GM18861 (cell line): ENCODE data around the gene CLASRP.

Experiments used
- ATAC-seq: cut with Tn5 transposase; IDR thresholded peaks from one replicate; pipeline ENCODE4 v1.9.1; 2021; ENCODE audit not compliant: unreplicated experiment

CLASRP gene

DNA sequence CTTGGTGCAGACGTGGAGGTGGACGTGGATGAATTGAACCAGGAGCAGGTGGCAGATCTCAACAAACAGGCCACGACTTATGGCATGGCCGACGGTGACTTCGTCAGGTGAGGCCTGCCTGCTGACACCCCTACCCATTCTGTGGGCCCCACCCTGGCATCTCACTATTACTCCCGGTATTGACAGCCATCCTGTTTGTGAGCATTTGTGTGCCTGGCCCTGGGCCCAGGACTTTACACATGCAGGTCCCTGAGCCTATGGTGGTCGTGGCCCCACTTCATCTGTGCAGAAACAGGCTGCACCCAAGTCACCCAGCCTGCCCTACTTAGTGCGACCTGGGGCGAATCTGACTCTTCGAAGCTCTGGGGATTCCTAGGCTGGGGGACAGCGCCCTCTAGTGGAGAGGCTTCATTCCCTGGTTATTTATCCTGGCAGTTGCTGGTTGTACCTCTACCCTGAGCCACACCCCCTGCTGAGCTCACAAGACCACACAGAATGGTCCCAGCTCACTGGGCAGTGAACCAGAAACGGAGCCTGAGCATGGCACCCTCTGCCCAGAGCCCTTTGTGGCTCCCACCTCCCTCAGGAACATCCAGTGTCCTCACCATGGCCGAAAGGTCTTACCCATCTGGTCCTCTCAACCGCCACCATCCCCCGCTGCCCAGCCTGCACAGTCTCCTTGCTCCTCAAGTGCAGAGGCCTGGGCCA lies 20.6 kb downstream of the CLASRP start:
- no peak for ATAC-seq

DNA sequence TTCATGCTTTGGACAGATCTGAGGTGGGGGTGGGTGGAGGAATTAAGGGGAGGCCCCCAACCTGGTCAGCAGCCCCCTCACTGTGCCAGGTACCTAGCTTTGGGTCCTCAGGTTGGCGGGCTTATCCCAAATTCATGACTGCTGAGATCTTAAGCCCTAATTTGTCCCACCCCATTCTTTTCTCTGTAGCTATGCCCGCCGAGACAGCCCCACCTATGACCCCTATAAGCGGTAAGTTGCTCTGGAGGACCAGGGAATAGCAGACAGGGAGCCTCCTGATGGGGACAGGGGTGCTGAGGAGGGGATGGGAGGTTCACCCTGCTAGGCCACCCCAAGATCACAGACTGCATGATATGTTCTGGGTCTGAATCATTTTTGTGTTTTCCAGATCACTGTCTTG lies 23.1 kb downstream of the CLASRP start:
- ATAC-seq = no peak

DNA sequence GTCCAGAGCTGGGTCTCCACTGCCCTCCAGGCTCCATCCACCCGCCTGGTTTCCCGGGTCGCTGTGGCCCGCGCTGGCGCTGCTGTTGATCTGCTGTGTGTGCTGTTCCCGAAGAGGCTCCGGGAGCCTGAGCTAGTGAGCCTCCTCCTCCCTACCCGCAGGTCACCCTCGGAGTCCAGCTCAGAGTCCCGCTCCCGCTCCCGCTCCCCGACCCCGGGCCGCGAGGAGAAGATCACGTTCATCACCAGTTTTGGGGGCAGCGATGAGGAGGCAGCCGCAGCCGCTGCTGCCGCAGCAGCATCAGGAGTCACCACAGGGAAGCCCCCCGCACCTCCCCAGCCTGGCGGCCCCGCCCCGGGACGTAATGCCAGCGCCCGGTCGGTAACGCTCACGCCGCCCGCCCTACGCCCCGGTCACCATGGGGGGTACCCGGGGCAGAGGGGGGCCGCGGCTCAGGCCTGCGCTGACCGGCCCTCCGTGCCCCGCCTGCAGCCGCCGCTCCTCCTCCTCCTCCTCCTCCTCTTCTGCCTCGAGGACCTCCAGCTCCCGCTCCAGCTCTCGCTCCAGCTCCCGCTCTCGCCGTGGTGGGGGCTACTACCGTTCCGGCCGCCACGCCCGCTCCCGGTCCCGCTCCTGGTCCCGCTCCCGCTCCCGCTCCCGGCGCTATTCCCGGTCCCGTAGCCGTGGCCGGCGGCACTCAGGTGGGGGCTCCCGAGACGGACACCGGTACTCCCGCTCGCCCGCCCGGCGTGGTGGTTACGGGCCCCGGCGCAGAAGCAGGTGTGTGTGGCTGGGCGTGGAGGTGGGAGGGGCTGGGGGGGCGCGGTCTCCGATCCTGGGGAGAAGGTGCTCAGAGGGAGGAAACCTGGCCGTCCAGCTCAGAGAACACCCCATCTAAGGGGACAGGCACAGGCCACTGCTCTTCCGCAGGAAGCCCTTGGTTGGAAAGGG lies 25.3 kb downstream of the CLASRP start:
- no peak for ATAC-seq

DNA sequence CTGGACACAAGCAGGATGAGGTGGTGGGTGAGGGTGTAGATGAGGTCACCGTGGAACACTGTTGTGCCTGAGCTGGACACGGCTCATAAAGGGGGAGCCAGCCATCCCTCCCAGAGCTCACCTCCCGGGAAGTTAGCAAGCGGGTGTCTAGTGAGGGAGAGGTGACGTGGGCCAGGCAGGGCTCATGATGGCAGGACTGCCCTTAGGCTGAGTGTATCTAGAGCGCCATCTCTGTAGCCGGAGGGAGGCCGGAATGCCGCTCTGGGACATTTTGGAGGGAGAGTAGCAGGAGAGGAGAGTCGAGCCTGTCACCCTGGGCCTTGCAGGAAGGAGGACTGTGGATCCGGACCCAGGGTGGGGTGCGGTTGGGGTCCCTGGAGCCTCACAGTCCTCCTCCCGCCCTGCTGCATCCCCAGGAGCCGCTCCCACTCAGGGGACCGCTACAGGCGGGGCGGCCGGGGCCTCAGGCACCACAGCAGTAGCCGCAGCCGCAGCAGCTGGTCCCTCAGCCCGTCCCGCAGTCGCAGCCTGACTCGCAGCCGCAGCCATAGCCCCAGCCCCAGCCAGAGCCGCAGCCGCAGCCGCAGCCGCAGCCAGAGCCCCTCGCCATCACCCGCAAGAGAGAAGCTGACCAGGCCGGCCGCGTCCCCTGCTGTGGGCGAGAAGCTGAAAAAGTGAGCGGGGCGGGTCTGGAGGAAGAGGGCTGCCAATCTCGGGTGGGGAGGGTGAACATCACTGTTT lies 28.2 kb downstream of the CLASRP start:
- no peak for ATAC-seq

DNA sequence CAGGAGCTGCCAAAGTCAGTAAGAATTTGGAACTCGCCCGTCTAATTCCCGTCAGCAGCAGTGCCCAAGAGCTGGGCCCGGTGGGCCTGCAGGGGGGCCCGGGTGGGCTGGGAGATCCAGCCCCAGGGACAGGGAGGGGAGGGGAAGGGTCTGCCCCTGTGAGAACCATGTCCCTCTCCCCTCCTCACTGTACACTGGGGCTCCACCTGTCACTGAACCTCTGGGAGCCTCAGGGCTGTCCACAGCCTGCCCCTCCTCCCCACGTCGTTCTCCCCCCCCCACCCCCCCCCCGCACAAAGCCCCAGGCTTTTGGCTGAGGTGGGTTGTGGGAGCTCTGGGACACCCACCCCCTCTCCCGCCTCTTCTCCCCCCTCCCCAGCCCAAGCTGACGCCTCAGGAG lies 29.2 kb downstream of the CLASRP start:
- ATAC-seq = no peak

DNA sequence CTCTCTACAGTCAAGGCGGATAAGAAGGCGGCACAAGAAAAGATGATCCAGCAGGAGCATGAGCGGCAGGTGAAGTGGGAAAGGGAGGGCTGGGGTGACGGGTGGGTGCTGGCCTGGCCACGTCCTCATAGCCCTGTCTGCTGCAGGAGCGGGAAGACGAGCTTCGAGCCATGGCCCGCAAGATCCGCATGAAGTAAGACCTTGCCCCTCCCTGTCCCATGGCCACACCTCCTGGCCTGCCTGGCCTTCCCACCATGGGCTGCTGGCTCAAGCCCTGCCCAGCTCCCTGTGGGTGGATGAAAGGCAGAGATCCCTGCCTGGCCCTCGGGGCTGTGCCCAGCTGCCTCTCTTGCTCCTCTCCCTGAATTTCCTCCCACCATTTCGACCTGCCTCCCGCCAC lies 30.2 kb downstream of the CLASRP start:
- ATAC-seq = no peak

DNA sequence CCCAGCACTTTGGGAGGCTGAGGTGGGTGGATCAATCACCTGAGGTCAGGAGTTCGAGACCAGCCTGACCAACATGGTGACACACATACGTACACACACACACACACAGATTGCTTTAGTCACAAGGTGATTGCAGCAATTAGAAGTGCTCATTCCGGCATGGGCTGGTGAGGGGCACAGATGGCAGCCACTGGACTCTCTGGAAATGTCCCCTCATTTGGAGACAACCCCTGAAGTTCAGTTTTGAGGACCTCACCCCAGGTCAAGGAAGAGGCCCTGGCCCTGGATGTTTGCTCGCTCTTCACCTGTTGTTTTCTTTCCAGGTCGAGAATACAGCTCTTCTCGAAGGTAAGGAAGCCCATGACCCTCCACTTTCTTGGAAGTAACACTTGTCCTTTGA lies 31.4 kb downstream of the CLASRP start:
- ATAC-seq = no peak

DNA sequence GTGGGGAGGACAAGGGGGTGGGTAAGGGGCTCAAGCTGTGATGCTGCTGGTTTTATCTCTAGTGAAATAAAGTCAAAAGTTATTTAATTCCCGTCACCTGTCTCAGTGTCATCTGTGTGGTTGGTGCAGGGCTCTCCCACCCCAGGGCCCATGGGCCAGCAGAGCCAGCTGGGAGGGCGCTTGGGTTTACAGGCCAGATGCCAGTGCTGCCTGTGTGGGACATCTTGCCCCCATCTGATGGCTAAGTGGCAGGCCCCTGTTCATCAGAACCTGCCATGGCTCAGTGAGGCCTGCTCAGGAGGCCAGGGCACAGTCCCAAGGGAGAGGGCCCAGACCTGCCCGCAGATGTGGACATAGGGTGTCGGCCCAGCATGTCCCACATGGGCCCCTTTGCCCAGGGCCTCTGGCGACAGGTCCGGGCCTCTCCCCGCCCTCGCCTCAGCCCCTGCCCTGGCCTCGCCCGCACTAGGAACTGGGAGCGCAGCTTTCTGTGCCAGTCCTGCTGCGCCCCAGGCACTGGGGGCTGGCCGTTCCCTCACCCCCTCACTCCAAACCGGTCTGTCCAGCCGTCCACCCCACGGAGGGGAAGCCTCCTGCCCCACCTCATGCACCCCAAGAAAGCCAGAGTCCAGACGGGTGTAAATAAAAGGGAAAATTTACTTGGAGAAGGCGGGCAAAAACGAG lies 32.2 kb downstream of the CLASRP start:
- no peak for ATAC-seq

DNA sequence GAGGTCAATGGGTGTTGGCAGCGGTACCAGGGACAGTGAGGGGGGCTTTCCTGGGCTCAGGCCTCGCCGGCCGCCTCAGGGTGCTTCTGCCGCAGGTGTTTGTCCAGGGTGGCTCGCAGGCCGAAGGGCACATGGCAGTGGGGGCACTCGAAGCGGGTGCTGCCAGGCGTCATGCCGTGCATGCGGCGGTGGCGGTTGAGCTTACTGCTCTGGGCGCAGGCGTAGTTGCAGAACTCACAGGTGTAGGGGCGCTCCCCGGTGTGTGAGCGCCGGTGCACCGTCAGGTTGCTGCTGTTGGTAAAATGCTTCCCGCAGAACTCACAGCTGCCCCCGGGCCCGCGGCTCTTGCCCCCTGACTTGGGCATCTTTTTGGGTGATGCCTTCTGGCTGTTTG lies 32.7 kb downstream of the CLASRP start:
- no peak for ATAC-seq

DNA sequence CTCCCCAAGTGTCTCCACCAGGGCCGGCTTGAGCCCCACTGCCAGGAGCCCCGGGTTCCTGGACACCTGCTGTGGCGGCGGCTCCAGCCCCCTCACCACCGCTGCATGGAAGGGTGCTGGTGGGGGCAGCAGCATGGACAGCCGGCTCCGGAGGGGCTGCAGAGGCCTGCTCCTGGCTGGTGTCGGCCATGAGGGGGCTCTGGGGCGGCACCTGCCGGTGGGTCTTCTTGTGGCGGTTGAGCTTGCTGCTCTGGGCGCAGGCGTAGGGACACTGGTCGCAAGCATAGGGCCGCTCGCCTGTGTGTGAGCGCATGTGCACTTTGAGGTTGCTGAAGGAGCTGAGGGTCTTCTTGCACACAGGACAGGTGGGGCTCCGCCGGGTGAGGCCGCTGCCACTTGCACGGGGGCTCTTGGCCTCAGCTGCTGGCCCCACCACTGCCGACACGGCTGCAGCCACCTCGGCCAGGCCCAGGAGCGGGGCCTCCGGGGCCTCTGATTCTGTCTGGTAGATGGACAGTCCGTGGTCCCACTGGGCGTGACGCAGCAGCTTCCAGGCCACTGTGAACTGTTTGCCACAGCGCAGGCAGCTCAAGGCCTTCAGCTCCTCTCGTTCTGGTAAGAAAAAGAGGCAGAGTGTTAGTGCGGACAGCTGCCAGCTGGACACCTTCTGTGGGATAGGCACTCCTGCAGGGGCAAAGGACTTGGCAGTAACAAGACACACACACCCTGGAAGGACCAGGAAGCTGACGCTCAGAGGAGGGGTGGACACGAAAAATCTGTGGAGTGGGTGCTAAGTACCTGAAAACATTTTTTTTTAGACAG lies 33.3 kb downstream of the CLASRP start:
- no peak for ATAC-seq

DNA sequence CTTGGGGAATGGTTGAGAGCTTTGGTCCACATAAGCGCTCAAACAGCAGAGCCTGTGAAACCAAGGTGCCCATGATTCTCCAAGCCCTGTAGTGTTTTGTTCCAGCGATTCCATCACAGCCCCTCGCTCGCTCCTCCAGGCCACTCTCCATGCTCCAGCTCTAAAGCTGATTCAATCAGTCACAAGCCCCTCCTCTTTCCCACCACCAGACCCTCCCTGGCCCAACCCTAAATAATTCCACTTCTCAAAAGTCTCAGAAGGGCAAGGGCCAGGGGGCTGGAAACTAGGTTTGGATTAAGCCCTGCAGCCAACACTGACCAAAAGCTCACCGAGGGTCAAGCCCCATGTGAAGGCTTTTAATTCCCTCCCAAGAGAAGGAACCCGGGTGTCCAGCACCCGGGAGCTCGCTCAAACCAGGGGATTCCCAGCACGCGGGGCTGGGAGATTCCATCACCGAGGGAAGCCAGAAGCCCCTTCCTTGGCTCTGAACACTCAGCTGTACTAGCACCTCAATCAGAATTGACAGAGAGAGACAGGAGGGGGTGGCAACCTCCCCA lies 36.0 kb downstream of the CLASRP start:
- peak; percentile 5 for ATAC-seq

DNA sequence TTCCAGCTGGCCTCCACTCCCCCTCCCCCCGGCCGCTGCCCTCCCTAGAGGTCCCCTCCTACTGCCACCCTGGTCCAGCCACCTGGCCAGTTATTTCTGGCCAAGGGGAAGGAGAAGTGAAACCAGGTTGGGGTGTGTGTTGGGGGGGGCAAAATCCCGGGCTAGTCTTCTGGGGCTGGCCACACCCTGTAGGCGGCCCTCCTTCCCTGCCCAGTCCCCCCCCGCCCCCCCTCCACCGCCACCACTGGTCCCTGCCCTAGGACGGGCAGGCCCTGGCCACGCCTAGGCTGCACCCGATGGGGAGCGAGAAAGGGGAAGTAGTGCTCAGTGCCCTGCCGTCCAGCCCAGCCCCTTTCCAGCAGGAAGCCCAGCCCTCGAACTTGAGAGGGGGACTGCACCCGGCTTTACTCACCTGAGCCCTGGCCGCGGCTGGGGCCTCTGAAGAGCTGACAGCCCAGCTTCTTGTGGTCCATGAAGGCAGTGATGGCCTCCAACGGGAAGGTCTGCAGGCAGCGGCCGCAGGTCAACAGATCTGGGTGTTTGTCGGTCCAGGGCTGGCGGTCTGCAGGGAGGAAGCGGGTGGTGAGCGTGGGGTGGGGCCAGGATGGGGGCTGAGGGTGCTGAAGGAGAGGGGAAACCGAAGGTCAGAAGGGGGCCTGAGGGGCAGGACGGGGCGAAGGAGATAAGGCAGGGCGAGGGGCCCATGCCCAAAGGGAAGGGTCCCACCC lies 36.6 kb downstream of the CLASRP start:
- peak; percentile 42 for ATAC-seq

DNA sequence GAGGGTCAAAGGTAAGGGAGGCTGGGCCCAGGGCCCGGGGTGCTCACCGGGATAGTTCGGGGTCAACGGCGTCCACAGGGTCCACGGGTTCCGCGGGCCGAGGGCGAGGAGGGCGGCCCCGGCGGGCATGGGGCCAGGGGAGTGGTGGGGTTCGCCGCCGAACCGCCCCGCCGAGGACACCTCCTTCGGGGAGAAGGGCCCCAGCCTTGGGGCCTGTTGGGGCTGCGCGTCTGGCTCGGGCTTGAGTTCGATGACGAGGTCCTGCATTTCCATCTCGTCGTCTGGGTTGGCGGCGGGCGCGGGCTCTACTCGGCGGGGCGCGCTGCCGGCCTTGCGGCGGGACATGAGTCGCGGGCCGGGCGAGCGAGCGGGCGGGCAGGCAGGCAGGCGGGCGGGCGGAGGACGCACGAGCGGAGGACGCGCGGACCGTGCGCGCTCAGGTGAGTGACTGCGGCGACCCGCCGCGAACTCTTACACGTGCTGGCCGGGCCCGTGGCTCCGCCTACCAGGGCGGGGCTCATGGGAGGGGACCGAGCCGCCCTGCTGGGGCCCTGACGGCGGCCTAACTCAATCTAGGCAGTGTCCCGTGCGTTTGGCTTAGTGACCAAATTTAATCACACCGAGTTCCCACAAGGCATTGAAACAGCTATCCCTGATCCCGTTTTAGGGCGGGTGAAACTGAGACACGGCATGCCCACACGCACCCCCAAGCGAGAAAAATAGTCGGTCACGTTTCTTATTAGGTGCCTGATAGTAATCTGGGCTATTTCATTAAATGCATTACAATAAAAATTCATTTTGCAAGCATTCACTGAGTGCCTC lies 37.4 kb downstream of the CLASRP start, which contains the start of gene ZNF296:
Gene ZNF296, minus strand, starts transcription at position 450 of the 822 bp plus-strand sequence. Its CDS starts 105 bp downstream, at position 345.
- peak; percentile 35 for ATAC-seq

DNA sequence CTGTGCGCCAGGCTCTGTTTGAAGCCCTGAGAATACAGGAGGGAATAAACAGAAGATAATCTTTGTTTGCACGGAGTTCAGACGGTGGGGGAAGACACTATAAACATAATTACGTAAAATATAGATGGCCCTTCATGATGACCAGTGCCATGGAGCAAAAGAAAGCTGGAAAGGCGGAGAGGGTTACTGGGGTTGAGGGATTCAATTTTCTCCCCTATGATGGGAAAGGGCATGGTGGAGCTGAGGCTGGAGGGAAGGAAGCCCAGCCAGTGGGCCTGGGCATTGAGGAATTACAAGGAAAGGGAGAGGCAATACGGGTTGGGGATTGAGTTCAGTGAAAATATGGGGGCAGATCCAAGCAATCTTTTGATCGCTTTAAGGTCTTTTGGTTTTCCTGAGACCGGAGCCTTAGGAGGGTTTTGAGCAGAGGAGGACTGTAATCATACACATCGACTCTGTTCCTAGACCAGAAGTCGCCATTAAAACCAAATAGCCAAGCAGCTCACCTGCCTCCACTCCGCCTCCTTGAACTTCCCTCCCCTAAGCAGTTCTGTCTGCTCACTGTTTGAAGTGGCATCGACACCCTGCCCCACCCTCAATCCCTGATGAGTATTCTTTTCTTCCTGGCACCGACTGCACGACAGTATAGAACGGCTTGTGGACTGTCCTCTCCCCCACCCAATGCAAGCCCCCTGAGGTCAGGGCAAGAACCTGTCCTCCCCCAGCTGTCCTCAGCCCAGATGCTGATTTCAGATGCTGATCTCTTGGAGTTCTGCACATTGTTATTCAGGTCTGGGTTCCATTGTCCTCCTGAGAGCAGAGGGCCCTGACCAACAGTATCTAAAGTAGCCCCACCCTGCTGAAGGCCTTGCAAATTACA lies 38.2 kb downstream of the CLASRP start:
- no peak for ATAC-seq

DNA sequence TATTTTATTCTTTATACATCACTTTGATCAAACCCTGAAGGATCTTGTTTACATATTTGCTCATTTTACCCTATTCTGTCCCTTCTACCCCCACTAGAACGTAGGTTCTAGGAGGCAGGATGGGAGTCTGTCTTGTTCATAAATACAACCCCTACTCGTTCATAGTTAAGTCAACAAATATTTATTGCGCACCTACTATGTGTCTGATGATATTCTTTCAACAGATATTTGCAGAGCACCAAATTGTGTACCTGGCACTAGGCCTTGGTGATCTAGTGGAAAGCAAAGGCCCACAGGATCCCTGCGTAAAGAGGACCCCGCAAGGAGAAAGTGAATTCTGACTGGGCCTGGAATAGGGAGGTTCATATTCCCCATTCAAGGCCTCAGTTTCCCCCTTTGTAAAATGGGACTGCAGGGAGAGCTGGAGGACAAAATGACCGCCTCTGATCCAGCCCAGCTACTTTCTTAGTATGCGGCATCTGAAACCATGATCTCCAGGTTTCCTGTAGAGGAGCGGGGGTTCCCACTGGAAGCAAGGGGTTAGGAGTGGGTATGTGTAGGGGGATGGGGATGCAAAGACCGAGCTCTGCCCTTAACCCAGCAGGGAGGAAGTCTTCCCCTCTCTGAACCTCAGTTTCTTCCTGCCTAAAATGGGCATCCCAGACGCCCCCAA lies 39.7 kb downstream of the CLASRP start:
- no peak for ATAC-seq

DNA sequence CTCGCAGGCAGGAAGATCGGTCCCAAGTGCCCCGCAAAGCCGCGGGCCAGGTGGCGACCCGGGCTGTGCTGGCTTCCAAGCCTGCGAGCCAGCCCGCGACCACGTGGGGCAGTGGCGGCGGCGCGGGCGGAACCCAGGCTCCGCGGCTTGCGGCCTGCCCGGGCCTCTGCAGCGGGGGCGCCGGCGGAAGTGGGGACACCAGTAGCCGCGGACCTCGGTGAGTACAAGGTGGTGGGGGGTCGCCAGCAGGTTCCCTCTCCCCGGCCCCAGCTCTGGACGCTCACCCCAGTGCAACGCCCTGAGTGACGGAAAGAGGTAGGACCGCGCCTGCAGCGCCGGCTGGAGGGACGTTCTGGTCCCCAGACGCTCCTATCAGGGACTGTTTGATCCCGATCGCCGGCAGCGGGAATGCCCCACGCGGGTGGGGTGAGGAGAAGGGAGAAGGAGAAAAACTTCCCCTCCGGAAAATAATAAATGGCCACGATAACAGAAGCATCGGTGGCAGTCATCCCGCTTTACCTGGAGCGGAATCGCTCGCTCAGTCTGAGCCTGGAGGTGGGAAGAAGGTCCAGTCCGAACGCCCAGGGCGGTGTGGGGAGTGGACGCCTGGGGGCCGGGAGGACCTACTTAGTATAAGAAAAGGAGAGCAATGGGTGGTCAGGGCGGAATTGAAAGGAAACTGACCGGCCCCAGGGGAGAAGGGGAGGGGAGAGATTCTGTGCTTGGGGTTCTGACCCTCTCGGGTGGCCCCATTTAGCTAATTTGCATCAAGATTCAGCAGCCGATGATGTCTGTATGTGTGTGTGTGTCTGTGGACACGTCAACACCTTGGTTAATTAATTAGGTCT lies 40.4 kb downstream of the CLASRP start, which contains the start of gene GEMIN7:
Gene GEMIN7, plus strand, starts transcription at position 198 of the 848 bp plus-strand sequence. CDS start 10,855 bp downstream, outside the sequence.
- ATAC-seq = no peak
